HT1080 (cell line): ENCODE measurements around the gene FRMPD4. TPM values are rescaled to one million over a fixed set of nuclear protein-coding genes. Genes with fewer than 3 reads are reported as not detected.

Experiments used
- DNase-seq: peaks from one replicate; pipeline ENCODE4 v3.0.0-alpha.2; 2015; ENCODE audit warnings: low read depth
- total RNA-seq: library from RNA; depleted of rRNA; stranded (reverse); fragments of >200 nt; shearing (Covaris generic); gene quantifications from 2 replicates; pipeline ENCODE4 v1.2.3, GENCODE V29; 2014

The FRMPD4 gene
- total RNA-seq, 1 experiment from 2014 or later: 0.19 TPM

DNA sequence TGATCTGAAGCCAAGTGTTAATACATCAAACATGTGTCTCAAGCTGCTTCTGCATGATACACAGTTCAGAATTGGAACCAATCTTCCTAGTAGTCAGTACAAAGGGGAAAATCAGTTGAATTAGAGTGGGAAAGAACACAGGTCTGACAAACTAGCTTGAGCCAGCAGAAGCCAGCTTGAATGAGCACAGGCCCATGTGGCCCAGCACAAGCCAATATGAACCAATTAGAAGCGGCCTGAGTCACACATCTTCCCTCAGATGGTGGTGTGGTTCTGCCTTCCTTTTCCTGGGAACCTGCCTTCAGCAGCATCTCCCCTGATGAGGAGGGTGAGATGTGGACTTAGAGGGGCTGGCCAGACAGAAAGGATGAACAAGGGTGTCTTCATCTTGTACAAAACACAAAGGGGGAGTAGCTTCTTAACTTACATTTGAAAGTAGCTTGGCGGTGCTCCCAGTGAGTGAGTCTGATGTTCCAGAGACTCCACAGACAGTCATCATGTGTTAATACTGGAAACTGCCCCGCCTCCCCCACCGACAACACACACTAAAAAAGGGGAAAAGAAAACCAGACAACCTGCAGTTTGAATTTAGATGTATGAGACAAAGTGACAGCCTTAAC lies 72.0 kb downstream of the FRMPD4 start:
- DNase-seq: peak; percentile 82

DNA sequence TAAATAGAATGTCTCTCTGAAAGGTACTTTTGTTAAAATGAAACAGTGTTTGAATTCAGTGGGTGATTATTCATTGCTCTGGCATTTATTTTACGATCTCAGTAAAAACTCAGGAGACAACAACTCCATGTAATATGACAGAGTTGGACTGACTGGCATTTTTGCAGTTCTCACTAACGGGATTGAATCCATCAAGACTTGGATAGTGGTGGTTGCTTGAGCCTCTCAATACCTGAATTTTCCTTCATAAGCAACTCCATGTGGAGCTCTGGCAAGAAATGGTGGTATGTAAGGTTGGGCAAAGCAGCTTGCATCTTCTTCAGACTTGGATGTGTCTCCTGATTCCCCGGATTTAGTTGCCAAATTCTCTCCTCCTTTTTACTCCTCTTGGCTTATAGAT lies 72.7 kb downstream of the FRMPD4 start:
- peak; percentile 32 for DNase-seq

DNA sequence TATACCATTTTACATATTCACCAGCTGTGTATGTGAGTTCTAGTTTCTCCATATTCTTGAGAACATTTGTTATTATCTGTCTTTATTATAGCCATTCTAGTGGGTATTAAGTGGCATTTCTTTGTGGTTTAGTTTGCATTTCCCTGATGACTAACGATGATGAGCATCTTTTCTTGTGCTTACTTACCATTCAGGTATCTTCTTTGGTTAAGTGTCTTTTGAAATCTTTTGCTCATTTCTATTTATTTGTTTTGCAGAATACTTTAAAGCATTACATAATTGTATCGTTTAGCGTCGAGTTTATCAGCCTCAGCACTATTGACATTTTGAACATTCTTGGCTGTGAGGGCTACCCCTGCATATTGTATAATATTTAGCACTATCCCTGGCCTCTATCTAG lies 85.4 kb downstream of the FRMPD4 start:
- DNase-seq: peak; percentile 43

DNA sequence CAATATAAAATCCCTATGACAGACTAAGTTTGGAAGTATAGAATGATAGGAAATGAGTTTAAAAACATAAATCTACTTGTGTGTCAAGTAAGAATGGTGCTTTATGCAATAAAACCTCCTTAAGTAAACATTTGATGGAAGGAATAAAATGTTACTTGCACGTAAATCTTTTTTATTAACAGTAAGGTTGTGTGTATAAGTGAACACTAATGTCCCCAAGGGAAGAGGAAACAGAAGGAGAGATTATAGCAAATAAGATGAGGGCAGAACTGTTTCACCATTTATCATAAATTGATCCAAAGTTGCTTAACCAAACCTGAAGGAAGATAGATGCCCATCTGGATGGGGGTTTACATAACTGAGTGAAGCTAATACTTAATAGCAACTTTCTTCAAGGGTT lies 86.8 kb downstream of the FRMPD4 start:
- DNase-seq: no peak

DNA sequence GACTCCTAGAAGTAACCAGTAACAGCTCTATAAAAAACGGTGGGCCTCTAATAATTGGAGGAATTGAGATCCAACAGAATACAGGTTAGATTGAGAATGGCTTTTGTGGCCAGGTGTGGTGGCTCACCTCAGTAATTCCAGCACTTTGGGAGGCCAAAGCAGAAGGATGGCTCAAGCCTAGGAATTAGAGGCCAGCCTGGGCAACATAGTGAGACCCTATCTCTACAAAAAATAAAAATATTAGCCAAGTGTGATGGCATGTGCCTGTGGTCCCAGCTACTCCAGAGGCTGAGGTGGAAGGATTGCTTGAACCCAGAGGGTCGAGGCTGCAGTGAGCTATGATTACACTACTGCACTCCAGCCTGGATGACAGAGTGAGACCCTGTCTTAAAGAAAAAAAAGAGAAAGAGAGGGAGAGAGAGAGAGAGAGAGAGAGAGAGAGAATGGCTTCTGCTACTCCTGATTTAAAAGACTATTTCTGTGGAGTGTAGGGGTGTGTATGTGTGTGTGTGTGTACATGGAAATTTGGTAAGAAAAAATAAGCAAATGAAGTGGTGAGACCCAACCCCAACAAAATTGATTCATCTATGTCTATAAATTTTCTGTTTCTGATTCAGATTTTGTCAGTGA lies 89.3 kb downstream of the FRMPD4 start:
- DNase-seq: no peak

DNA sequence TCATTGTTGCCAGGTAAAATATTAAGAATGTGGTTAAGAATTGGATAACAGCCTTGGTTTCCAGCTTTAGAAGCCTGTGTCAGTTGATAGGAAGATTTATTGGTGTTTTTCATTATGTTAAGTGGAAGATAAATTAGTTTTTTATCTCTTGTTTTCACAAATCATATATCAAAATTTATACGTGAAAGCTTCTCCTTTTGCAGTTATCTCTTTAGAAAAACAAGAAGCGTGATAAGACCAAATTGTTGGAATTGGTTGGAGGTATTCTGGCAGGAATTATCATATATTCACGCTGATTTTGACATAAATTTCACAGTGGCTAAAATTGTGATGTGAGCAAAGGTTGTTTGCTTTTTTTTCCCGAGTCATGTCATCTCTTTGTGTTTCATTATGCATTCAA lies 90.6 kb downstream of the FRMPD4 start:
- DNase-seq: no peak

DNA sequence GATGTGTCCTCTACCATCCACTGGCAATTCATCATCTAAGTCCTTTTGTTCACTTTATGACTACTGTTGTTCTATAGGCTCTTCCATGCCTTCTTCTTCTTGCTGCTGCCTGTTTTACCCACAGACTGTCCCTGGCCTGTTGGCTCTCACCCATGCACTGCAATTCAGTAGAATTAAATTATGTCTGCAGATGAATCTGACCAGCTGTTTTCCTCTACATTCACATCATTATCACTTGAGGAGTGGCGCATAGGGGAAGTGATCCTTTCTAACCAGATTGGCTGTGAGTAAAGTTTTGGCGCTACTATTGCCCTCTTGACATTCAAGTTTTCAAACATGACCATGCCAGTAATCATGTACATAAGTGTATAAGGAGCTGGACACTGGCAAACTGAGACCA lies 91.7 kb downstream of the FRMPD4 start:
- no peak for DNase-seq

DNA sequence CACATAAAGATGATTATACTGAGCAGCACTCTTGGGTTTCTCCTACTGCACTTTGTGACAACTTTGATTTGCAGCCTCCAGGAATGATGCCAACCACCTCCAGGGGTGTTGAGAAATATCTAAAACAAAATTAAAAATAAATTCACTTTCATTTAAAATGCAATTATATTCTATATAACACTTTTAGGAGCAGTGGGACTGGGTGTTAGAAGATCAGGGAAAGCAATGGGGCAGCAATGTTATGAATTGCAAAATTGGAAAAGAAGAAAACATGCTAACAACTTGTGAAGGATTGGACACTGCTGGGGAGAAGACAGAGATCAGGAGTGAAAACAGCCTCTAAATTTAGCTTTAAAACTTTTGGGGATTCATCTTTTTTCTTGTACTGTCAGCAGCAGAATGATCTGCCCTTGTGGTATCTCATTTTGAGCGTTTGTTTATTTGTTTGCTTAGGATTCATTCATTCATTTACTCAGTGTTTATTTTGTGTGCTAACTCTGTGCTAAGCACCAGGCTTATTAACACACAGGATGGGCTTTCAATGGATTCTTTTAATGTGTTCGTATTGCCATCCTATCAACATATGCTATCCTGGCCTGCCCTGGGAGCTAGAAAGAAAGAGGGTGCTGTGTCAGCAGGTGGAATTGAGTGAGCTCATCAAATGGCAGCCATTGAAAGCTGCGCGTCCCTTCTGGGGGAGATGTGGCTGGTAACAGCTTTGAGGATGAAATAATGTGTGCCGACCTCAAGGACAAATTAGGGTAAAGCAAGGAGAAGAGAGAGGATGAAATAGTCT lies 96.5 kb downstream of the FRMPD4 start:
- no peak for DNase-seq

DNA sequence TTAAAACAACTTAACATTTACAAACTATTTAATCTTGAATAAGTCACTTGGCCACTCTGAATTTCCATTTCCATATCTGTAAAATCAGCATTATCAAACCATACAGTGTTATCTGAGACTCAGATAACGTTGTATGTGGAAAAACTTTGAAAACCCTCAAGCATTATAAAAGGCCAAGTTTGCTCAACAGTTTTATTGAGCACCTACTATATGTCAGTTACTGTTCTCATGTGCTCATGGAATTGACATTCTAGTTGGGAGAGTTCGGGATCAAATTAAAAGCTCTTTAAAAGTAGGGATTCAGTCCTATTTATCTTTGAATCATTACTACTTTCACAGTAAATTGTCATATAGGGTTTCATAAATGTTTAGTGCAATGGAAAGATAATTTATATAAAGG lies 97.9 kb downstream of the FRMPD4 start:
- DNase-seq: no peak

DNA sequence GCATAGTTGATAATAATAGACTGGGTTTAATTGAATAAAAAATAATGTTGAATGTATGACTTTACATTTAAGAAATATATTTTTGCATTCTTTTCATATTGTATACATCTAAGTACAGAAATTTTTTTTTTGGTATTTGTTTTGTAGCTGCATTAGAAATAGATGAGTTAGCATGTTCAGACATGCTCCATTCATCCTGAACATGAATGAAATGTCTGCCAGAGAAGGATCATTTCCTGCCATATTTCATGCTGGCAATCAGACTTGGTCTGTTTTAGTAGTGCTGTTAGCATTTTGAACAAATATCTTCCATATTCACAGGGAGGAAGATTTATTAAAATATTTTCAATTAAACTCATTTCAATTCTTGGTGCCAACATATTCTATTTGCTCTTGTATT lies 98.9 kb downstream of the FRMPD4 start:
- no peak for DNase-seq

DNA sequence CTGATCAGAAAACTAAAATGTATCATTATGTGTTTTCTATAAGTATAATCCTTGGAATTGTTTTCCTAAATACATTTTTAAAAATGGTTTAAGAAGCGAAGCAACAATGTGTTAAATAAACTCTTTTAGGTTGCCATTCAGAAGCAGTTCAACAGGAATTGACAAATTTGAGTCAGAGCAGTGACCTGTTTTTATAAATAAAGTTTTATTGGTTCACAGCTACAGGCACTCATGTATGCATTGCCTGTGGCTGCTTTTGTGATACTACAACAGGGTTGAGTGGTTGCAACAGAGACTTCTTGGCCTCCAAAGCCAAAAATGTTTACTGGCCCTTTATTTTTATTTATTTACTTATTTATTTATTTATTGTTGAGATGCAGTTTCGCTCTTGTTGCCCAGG lies 99.5 kb downstream of the FRMPD4 start:
- no peak for DNase-seq

DNA sequence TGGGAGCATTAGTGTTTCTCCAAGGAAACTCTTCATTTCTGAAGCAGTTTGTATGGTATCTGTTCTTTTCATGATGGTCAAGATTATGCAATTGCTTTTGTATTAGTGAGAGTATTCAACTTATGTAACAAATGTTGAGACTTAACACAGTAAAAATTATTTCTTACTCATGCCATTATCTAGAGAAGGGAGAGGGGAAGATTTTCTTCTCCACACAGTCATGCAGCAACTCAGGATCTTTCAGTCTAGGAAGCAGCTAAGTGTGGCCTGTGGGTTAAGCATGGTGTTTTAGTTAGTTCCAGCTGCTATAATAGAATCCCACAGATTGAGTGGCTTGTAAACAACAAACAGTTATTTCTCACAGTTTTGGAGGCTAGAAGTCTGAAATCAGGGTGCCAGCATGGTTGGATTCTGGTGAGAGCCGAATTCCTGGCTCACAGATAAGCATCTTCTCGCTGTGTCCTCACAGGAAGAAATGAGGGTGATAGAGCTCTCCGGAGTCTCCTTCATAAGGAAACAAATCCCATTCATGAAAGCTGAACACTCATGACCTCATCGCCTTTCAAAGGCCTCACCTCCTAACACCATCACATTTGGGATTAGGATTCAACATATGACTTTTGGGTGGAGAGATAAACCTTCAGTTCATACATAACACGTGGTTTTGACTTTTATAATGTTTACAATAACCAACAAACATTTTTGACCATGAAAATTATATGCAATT lies 101.2 kb downstream of the FRMPD4 start:
- DNase-seq: no peak

DNA sequence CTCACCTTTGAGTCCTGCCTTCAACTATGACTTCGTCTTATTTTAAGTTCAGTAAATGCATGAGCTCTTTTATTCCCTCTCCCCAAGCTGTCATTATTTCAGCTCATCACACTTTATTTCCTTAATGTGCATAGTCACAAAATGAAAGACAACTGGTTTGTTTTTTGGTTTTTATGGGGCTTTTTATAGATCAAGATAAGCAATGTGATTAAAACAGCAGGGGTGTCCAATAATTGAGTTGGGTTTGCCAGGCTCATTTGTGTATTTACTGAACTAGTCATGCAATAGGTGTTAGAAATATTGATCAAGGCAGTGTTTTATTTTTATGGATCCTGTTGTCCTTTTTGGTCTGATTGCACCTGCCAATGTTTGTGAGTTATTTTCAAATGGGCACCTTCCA lies 102.2 kb downstream of the FRMPD4 start:
- no peak for DNase-seq

DNA sequence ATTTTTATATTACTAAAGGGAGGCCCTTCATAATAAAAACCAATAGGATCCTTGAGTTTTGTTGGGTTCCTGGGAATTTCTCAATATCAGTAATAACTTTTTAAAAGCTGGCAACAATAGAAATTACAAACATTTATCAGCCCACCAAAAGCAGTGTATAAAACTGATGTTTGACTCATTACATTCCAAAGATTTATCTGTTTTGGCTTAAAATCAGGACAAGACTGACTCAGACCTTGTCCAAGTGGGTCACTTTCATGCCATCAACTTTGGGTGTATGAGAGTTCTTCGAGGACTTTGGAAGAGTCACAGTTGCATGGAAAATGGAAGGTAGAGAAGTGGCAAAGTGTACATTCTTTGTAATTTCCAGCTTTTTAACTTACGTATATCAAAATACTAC lies 102.8 kb downstream of the FRMPD4 start:
- no peak for DNase-seq

DNA sequence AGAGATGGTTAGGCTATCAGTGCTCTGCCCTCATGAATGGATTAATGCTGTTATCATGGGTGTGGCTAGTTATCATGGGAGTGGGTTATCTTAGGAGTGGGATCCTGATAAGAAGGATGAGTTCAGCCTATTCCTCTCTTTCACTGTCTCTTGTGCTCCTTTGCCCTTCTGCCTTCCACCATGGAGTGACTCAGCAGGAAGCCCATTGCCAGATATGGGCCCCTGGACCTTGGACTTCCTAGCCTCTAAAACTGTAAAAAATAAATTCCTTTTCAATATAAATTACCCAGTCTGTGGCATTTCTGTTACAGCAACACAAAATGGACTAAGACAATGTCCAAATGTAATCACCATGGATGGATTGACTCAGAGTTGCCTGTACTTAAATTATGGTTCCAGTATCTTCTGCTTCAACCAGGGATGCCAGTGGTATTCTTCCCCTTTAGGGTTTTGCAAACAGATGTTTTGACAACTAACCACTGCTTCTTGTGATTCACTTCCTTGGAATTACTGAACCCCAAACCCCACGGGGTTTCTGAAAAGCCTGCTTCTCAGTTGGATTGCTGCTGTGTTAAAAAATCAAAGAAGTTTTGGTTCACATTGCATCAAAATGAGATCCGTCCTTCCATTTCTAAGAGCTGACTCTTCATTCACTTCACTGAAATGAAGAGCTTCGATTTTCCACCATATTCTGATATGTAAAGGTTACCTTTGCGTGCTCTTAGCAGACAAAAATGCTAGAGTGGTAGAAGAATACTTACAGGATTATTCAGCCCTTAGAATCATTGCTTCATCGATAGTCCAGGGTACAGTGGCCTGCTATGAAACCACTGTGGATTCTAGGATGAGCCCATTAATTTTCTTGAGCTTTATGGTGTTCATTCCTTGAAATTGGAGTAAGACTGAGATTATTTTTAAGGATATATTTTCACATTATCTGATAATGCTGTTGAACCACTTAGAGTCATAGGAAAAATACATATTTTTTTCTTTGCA lies 107.7 kb downstream of the FRMPD4 start:
- DNase-seq: peak; percentile 66

DNA sequence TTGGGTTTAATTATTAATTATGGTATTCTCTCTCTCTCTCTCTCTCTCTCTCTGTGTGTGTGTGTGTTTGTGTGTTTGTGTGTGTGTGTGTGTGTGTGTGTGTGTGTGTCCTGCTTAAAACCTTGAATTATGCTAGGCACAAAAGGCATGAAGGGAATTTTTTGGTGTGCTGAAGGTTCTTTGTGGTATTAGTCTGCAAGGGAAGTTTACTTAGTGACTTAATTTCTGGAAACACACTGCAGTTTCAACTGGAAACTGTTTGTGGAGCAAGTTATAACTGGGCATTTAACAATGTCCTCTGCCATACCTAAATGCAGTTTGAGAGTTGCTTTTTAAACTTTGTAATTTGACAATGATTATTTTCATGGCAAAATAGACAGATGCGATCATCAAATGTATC lies 111.7 kb downstream of the FRMPD4 start:
- DNase-seq: peak; percentile 6

DNA sequence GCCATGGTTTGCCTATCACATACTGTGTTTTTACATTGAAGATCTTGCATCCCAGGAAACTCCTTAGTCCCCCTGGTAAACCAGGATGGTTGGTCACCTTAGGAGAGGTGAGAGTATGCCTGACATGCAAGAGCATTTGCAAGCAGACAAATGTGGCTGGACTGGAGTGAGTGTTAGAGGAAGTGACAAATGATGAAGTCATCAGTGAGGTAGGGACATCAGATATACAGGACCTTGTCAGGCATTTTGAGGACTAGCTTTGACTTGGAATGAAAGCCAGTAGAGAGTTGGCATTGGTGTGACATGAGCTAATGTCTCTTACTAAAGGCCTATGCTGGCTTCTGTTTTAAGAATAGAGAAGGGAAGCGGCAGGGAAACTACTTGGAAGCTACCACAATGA lies 124.9 kb downstream of the FRMPD4 start:
- DNase-seq: peak; percentile 64

DNA sequence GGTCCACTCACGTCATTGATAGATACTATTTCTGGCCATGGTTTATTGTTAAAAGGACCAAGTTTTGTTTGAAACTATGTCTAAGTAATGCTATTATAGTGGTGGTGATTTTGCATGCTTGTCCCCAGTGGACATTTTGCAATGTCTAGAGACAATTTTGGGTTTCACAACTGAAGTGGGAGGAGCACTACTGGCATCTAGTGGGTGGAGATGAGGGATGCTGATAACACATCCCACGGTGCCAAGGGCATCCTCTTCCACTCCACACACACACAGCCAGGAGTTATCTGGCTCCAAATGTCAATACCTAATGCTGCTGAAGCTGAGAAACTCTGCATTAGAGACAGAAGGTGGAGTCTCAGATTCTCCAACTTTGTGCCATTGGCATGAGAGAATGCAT lies 131.2 kb downstream of the FRMPD4 start:
- peak; percentile 2 for DNase-seq

DNA sequence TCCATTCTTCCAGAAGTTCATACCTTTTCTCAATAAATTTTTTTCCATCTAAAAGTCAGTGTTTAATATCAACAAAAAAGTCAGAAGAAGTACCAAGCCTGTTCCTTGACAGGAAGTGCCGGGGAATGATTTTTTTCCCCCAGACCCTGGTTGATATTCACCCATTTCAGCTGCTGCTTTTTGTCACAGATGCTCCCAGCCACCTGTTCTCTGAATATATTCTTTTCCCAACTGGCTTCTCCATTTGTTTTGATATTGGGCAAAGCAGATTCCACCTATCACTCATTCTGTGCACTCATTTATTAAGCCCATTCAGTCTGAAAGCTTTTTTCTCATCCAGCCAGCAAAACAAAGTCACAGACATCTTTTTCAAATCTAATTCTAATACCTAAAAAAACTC lies 139.9 kb downstream of the FRMPD4 start:
- DNase-seq: no peak

DNA sequence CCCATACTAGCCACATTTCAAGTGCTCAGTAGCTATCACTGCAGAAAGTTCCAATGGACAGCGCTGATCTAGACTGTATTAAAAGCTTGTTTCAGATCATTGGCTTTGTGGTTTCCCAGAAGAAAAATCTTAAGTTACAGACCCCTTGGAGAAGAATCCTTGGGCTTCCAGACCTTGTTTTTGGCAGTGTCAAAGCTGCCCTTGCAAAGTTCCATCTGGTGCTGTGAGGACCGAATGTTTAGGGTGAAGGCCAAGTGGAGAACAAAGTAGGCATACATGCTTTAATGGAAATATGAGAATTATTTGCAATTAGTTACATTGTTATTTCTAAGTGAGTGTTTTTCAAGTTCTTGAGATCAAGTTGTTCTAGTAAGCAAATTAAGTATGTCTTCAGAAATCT lies 144.7 kb downstream of the FRMPD4 start:
- DNase-seq: no peak
